Epithelial cell of proximal tubule (primary cell): ENCODE measurements around the gene NPEPL1. TPM values are rescaled to one million over a fixed set of nuclear protein-coding genes. Genes with fewer than 3 reads are reported as not detected.

Experiments used
- DNase-seq: peaks from one replicate; pipeline ENCODE4 v3.0.0-alpha.2; 2011; ENCODE audit warnings: low read depth
- H3K4me3 ChIP-seq: 2 replicates; pipeline ENCODE4 v1.5.1; 2011; ENCODE audit warnings: low read depth, mild to moderate bottlenecking, low read length
- CTCF ChIP-seq: conservative IDR thresholded peaks from 2 replicates; pipeline ENCODE4 v1.5.1; 2012; ENCODE audit warnings: low read depth, mild to moderate bottlenecking, low read length
- total RNA-seq: library from RNA; depleted of rRNA; stranded (reverse); fragments of >200 nt; gene quantifications from 2 replicates; pipeline ENCODE4 v1.2.3, GENCODE V29; 2015

NPEPL1 gene
- total RNA-seq, 1 donor from 2014 or later: 26.5 TPM

GRCh38 chr20:58751979-58752378 is 59.4 kb downstream of the NPEPL1 start:
- TF ChIP-seq CTCF: no peak
- no peak for DNase-seq
- no peak overlapping the region for H3K4me3 ChIP-seq

- no peak for TF ChIP-seq CTCF
- no peak overlapping the region for H3K4me3 ChIP-seq
- DNase-seq: no peak
Observed at GRCh38 chr20:58752565-58752964, 60.0 kb downstream of the NPEPL1 start.

GRCh38 chr20:58753267-58753921 is 60.8 kb downstream of the NPEPL1 start:
- no peak for DNase-seq
- no peak overlapping the region for H3K4me3 ChIP-seq
- TF ChIP-seq CTCF: no peak

GRCh38 chr20:58753922-58754551 is 61.4 kb downstream of the NPEPL1 start:
- no peak for DNase-seq
- no peak for TF ChIP-seq CTCF
- H3K4me3 ChIP-seq: no peak overlapping the region

- H3K4me3 ChIP-seq: no peak overlapping the region
- no peak for DNase-seq
- TF ChIP-seq CTCF: no peak
Observed at GRCh38 chr20:58754584-58754983, 62.0 kb downstream of the NPEPL1 start.

GRCh38 chr20:58755062-58755697 is 62.6 kb downstream of the NPEPL1 start:
- no peak overlapping the region for H3K4me3 ChIP-seq
- DNase-seq: no peak
- no peak for TF ChIP-seq CTCF
